GOT3 (cell line): Measurements from ENCODE around the gene MISP3.
A peak's percentile ranks its signal among the peaks of the same experiment; 100 is the strongest.

Experiments
- DNase-seq: peaks from one replicate; lab custom pipeline; 2025; ENCODE audit warnings: mixed read lengths; lab: John Stamatoyannopoulos, UW

Gene MISP3

GRCh38 chr19:14053500-14053899 lies 19.1 kb upstream of the MISP3 start:
- DNase-seq = no peak

GRCh38 chr19:14054099-14054498 lies 18.5 kb upstream of the MISP3 start:
- DNase-seq = no peak

GRCh38 chr19:14054721-14055120 lies 17.9 kb upstream of the MISP3 start:
- no peak for DNase-seq

- DNase-seq = no peak
These were observed 17.2 kb upstream of the MISP3 start for GRCh38 chr19:14055396-14055795.

GRCh38 chr19:14056069-14056666 lies 16.4 kb upstream of the MISP3 start:
- DNase-seq = no peak

GRCh38 chr19:14056741-14057356 lies 15.7 kb upstream of the MISP3 start:
- DNase-seq = no peak

GRCh38 chr19:14058182-14059092 lies 14.1 kb upstream of the MISP3 start:
- no peak for DNase-seq

- DNase-seq = no peak
These were observed 13.5 kb upstream of the MISP3 start for GRCh38 chr19:14059093-14059480.

GRCh38 chr19:14059652-14060155 lies 12.9 kb upstream of the MISP3 start:
- DNase-seq = no peak

GRCh38 chr19:14061081-14061749 lies 11.4 kb upstream of the MISP3 start:
- no peak for DNase-seq

- DNase-seq = no peak
These were observed 10.6 kb upstream of the MISP3 start, which contains the start of gene PALM3 for GRCh38 chr19:14061751-14062557. TSS of gene PALM3 (minus strand) at chr19:14062076. CDS start at chr19:14061980, 96 bp downstream.

GRCh38 chr19:14062558-14062855 lies 10.1 kb upstream of the MISP3 start:
- DNase-seq = no peak

- no peak for DNase-seq
These were observed 9.5 kb upstream of the MISP3 start for GRCh38 chr19:14063105-14063504.

- no peak for DNase-seq
These were observed 6.5 kb upstream of the MISP3 start for GRCh38 chr19:14066134-14066533.

- DNase-seq = no peak
These were observed 2.1 kb upstream of the MISP3 start for GRCh38 chr19:14070268-14071050.

- peak; percentile 55 for DNase-seq
These were observed 807 bp downstream of the MISP3 start for GRCh38 chr19:14073261-14073924.

- no peak for DNase-seq
These were observed 1.6 kb downstream of the MISP3 start for GRCh38 chr19:14073925-14074838.

GRCh38 chr19:14078411-14078810 lies 5.8 kb downstream of the MISP3 start:
- no peak for DNase-seq
